GM23338 (cell line): ENCODE measurements around the gene PIGP. TPM values are rescaled to one million over a fixed set of nuclear protein-coding genes. Genes with fewer than 3 reads are reported as not detected.

Source experiments
- ATAC-seq: fragments of 200-7000 bp; cut with Tn5 transposase; 3 replicates; pipeline ENCODE4 v1.9.1; 2020
- DNase-seq: peaks from one replicate; pipeline ENCODE4 v3.0.0-alpha.2; 2015; ENCODE audit warnings: low spot score
- H2AFZ ChIP-seq: fragments of 200-600 bp; sonication (generic); 2 replicates; pipeline ENCODE4 v1.8.0; 2016; ENCODE audit warnings: antibody characterized with exemption, mild to moderate bottlenecking, moderate library complexity
- H3F3A ChIP-seq: fragments of 200-600 bp; sonication (generic); replicated peaks from 2 replicates; pipeline ENCODE4 v1.8.0; 2017; ENCODE audit warnings: antibody characterized with exemption, mixed run types, low read depth
- H3K27ac ChIP-seq: fragments of 200-600 bp; sonication (generic); 2 replicates; pipeline ENCODE4 v1.6.1; 2016; ENCODE audit warnings: low read depth
- H3K27me3 ChIP-seq: fragments of 200-600 bp; sonication (generic); 2 replicates; pipeline ENCODE4 v1.8.0; 2016; ENCODE audit warnings: mild to moderate bottlenecking, mixed run types, moderate library complexity; ENCODE audit not compliant: insufficient read depth
- H3K36me3 ChIP-seq: fragments of 200-600 bp; sonication (generic); 2 replicates; pipeline ENCODE4 v1.8.0; 2016; ENCODE audit warnings: mild to moderate bottlenecking; ENCODE audit not compliant: insufficient read depth
- H3K4me1 ChIP-seq: fragments of 200-600 bp; sonication (generic); 2 replicates; pipeline ENCODE4 v1.8.0; 2016; ENCODE audit warnings: mild to moderate bottlenecking, moderate library complexity; ENCODE audit not compliant: insufficient read depth
- H3K4me2 ChIP-seq: fragments of 200-600 bp; sonication (generic); 2 replicates; pipeline ENCODE4 v1.7.1; 2017; ENCODE audit warnings: mixed run types
- H3K4me3 ChIP-seq: fragments of 200-600 bp; sonication (generic); 2 replicates; pipeline ENCODE4 v1.6.1; 2016; ENCODE audit warnings: mixed run types
- H3K79me2 ChIP-seq: fragments of 200-600 bp; sonication (generic); replicated peaks from 2 replicates; pipeline ENCODE4 v1.8.0; 2017; ENCODE audit warnings: mild to moderate bottlenecking; ENCODE audit not compliant: insufficient read depth
- H3K9me2 ChIP-seq: fragments of 200-600 bp; sonication (generic); 2 replicates; pipeline ENCODE4 v1.8.0; 2017; ENCODE audit not compliant: insufficient read depth
- H4K20me1 ChIP-seq: fragments of 200-600 bp; sonication (generic); replicated peaks from 2 replicates; pipeline ENCODE4 v1.8.0; 2017; ENCODE audit warnings: mild to moderate bottlenecking; ENCODE audit not compliant: insufficient read depth
- H3K27ac Mint-ChIP-seq: 2 replicates; pipeline ENCODE4 v1.8.0; 2020; ENCODE audit warnings: inconsistent platforms, mild to moderate bottlenecking, moderate library complexity, mixed read lengths
- H3K27me3 Mint-ChIP-seq: 3 replicates; pipeline ENCODE4 v1.8.0; 2022; ENCODE audit warnings: low read depth, mild to moderate bottlenecking, moderate library complexity, mixed read lengths, inconsistent platforms; ENCODE audit not compliant: insufficient read depth, poor library complexity
- H3K36me3 Mint-ChIP-seq: 3 replicates; pipeline ENCODE4 v1.8.0; 2021; ENCODE audit warnings: low read depth, mild to moderate bottlenecking, inconsistent platforms, moderate library complexity, mixed read lengths
- H3K4me1 Mint-ChIP-seq: 3 replicates; pipeline ENCODE4 v1.8.0; 2020; ENCODE audit warnings: mild to moderate bottlenecking, inconsistent platforms, mixed read lengths
- H3K4me3 Mint-ChIP-seq: 3 replicates; pipeline ENCODE4 v1.8.0; 2021; ENCODE audit warnings: moderate library complexity, mild to moderate bottlenecking, inconsistent platforms, mixed read lengths
- H3K9me3 Mint-ChIP-seq: 3 replicates; pipeline ENCODE4 v1.8.0; 2020; ENCODE audit warnings: moderate library complexity, mild to moderate bottlenecking, inconsistent platforms, mixed read lengths
- CTCF ChIP-seq, 2 experiments: fragments of 200-600 bp in 1 of 2; sonication (generic) in 1 of 2; conservative IDR thresholded peaks; 2 replicates each; pipeline versions ENCODE4 v1.5.1 to v1.6.1; 2016 to 2017; ENCODE audit warnings: antibody characterized with exemption in 2 of 2, low read depth in 2 of 2, mild to moderate bottlenecking in 2 of 2, moderate library complexity in 1 of 2
- EZH2 ChIP-seq: fragments of 200-600 bp; sonication (generic); IDR thresholded peaks from one replicate; pipeline ENCODE4 v1.8.0; 2017; ENCODE audit warnings: antibody characterized with exemption, mild to moderate bottlenecking, low read depth; ENCODE audit not compliant: unreplicated experiment
- EZH2phosphoT487 ChIP-seq: fragments of 200-600 bp; sonication (generic); IDR thresholded peaks from one replicate; pipeline ENCODE4 v1.8.1; 2018; ENCODE audit warnings: antibody characterized with exemption; ENCODE audit not compliant: unreplicated experiment
- JUNB ChIP-seq: IDR thresholded peaks from one replicate; pipeline ENCODE4 v1.6.1; 2016; ENCODE audit warnings: antibody characterized with exemption; ENCODE audit not compliant: unreplicated experiment
- POLR2AphosphoS5 ChIP-seq: IDR thresholded peaks from 2 replicates; pipeline ENCODE4 v1.6.1; 2016; ENCODE audit warnings: antibody characterized with exemption, low read depth
- STAT1 ChIP-seq: IDR thresholded peaks from one replicate; pipeline ENCODE4 v1.6.1; 2016; ENCODE audit warnings: antibody characterized with exemption; ENCODE audit not compliant: unreplicated experiment
- polyA plus RNA-seq: library from polyadenylated mRNA; unstranded; fragments of >200 nt; fragmentation: Nextera tagmentation; extraction: Ambion mirVana; gene quantifications from 2 replicates; pipeline ENCODE4 v1.2.1, GENCODE V29; 2016
- total RNA-seq: library from RNA; depleted of rRNA; stranded (reverse); fragments of >200 nt; shearing (Covaris generic); gene quantifications from 2 replicates; pipeline ENCODE4 v1.2.3, GENCODE V29; 2014
- TF ChIP-seq, protein P1 (sequence below): IDR thresholded peaks from one replicate; pipeline ENCODE4 v1.6.1; 2018; ENCODE audit warnings: antibody characterized with exemption; ENCODE audit not compliant: unreplicated experiment
- TF ChIP-seq, protein P2 (sequence below): fragments of 250-450 bp; sonication (Bioruptor Pico); IDR thresholded peaks from 2 replicates; pipeline ENCODE4 v1.5.0; 2020; ENCODE audit warnings: mild to moderate bottlenecking, moderate library complexity

The PIGP gene
- total and polyA plus RNA-seq, 2 experiments from 2014 or later, result 5.2 to 19.6 TPM

DNA sequence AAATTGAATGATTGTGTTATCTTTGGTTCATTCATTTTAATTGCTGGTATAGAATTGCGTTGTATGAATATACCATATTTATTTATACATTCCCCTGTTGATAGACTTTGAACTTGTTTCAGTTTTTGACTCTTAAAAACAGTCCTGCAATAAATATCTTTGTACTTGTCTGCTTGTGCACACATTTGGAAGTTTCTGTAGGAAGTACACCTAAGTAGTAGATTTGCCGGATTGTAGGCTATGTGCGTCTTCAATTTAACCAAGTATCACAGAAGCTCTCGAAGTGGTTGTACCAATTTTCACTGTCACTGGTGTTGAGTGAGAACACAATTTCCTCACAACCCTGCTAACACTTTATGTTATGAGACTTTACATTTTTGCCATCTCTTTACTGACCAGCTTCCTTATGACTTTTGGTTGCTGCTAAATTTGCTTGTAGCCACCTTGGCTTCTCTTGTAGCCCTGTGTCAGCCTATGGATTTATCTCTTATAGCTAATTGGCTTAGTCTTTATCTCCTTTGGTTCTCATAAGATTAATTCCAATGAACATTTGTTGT is 2.4 kb upstream of the PIGP start:
- Histone ChIP-seq H2AFZ (no peak overlapping the region), H3K27me3 (peaks cover 44% of the 10 kb centered on the region), H3K36me3 (no peaks in the 10 kb centered on the region), H3K9me2 (no peaks in the 10 kb centered on the region), H3K27ac (no peak overlapping the region), H3K4me2 (no peak overlapping the region), H3K79me2 (peaks cover 31% of the 10 kb centered on the region), H3K4me1 (peaks cover 5% of the 10 kb centered on the region; the same call in 1 of the 2 replicates), H3K4me3 (no peak overlapping the region), H4K20me1 (peaks cover 4% of the 10 kb centered on the region), H3F3A (no peaks in the 10 kb centered on the region)
- ATAC-seq, result no peak
- peaks cover 31% of the 10 kb centered on the region for H3K27me3 Mint-ChIP-seq
- no peak overlapping the region for H3K4me3 Mint-ChIP-seq
- H3K36me3 Mint-ChIP-seq, result peaks cover 6% of the 10 kb centered on the region; the same call in 2 of the 3 replicates
- no peak overlapping the region for H3K27ac Mint-ChIP-seq
- peaks cover 20% of the 10 kb centered on the region for H3K4me1 Mint-ChIP-seq
- DNase-seq, result no peak
- H3K9me3 Mint-ChIP-seq, result peaks cover 3% of the 10 kb centered on the region; the same call in 1 of the 3 replicates
- TF ChIP-seq STAT1 (no peak), EZH2phosphoT487 (no peak), CTCF (conservative IDR thresholded peaks at IDR 0.05; ENCODE audit: low read depth in 2 of 2) (no peak), POLR2AphosphoS5 (no peak), JUNB (no peak), EZH2 (no peak)
- TF ChIP-seq, protein P1, sequence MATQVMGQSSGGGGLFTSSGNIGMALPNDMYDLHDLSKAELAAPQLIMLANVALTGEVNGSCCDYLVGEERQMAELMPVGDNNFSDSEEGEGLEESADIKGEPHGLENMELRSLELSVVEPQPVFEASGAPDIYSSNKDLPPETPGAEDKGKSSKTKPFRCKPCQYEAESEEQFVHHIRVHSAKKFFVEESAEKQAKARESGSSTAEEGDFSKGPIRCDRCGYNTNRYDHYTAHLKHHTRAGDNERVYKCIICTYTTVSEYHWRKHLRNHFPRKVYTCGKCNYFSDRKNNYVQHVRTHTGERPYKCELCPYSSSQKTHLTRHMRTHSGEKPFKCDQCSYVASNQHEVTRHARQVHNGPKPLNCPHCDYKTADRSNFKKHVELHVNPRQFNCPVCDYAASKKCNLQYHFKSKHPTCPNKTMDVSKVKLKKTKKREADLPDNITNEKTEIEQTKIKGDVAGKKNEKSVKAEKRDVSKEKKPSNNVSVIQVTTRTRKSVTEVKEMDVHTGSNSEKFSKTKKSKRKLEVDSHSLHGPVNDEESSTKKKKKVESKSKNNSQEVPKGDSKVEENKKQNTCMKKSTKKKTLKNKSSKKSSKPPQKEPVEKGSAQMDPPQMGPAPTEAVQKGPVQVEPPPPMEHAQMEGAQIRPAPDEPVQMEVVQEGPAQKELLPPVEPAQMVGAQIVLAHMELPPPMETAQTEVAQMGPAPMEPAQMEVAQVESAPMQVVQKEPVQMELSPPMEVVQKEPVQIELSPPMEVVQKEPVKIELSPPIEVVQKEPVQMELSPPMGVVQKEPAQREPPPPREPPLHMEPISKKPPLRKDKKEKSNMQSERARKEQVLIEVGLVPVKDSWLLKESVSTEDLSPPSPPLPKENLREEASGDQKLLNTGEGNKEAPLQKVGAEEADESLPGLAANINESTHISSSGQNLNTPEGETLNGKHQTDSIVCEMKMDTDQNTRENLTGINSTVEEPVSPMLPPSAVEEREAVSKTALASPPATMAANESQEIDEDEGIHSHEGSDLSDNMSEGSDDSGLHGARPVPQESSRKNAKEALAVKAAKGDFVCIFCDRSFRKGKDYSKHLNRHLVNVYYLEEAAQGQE, result no peak
- TF ChIP-seq, protein P2, sequence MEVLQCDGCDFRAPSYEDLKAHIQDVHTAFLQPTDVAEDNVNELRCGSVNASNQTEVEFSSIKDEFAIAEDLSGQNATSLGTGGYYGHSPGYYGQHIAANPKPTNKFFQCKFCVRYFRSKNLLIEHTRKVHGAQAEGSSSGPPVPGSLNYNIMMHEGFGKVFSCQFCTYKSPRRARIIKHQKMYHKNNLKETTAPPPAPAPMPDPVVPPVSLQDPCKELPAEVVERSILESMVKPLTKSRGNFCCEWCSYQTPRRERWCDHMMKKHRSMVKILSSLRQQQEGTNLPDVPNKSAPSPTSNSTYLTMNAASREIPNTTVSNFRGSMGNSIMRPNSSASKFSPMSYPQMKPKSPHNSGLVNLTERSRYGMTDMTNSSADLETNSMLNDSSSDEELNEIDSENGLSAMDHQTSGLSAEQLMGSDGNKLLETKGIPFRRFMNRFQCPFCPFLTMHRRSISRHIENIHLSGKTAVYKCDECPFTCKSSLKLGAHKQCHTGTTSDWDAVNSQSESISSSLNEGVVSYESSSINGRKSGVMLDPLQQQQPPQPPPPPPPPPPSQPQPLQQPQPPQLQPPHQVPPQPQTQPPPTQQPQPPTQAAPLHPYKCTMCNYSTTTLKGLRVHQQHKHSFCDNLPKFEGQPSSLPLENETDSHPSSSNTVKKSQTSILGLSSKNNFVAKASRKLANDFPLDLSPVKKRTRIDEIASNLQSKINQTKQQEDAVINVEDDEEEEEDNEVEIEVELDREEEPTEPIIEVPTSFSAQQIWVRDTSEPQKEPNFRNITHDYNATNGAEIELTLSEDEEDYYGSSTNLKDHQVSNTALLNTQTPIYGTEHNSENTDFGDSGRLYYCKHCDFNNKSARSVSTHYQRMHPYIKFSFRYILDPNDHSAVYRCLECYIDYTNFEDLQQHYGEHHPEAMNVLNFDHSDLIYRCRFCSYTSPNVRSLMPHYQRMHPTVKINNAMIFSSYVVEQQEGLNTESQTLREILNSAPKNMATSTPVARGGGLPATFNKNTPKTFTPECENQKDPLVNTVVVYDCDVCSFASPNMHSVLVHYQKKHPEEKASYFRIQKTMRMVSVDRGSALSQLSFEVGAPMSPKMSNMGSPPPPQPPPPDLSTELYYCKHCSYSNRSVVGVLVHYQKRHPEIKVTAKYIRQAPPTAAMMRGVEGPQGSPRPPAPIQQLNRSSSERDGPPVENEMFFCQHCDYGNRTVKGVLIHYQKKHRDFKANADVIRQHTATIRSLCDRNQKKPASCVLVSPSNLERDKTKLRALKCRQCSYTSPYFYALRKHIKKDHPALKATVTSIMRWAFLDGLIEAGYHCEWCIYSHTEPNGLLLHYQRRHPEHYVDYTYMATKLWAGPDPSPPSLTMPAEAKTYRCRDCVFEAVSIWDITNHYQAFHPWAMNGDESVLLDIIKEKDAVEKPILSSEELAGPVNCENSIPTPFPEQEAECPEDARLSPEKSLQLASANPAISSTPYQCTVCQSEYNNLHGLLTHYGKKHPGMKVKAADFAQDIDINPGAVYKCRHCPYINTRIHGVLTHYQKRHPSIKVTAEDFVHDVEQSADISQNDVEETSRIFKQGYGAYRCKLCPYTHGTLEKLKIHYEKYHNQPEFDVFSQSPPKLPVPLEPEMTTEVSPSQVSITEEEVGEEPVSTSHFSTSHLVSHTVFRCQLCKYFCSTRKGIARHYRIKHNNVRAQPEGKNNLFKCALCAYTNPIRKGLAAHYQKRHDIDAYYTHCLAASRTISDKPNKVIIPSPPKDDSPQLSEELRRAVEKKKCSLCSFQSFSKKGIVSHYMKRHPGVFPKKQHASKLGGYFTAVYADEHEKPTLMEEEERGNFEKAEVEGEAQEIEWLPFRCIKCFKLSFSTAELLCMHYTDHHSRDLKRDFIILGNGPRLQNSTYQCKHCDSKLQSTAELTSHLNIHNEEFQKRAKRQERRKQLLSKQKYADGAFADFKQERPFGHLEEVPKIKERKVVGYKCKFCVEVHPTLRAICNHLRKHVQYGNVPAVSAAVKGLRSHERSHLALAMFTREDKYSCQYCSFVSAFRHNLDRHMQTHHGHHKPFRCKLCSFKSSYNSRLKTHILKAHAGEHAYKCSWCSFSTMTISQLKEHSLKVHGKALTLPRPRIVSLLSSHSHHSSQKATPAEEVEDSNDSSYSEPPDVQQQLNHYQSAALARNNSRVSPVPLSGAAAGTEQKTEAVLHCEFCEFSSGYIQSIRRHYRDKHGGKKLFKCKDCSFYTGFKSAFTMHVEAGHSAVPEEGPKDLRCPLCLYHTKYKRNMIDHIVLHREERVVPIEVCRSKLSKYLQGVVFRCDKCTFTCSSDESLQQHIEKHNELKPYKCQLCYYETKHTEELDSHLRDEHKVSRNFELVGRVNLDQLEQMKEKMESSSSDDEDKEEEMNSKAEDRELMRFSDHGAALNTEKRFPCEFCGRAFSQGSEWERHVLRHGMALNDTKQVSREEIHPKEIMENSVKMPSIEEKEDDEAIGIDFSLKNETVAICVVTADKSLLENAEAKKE, result no peak
